Activated naive CD4-positive, alpha-beta T cell treated with anti-CD3 and anti-CD28 coated beads for 36 hours (primary cell): ENCODE measurements around the gene OSTN. TPM values are rescaled to one million over a fixed set of nuclear protein-coding genes. Genes with fewer than 3 reads are reported as not detected.
"Not testable (repeated sequence)": the region's sequence is repeated elsewhere in the genome, so short reads cannot be mapped to it uniquely, and the experiment has no call there.

Source experiments
- CTCF ChIA-PET: fragments of 350-600 bp; sonication (Branson Sonifier 250); formaldehyde crosslinking; loops from one replicate; lab custom pipeline; 2021; ENCODE audit warnings: antibody characterized with exemption; lab: Charles Lee
- DNase-seq: peaks from one replicate; pipeline ENCODE4 v3.0.0-alpha.2; 2020
- H3K27ac Mint-ChIP-seq: one replicate; pipeline ENCODE4 v1.8.0; 2021; ENCODE audit warnings: mild to moderate bottlenecking, mixed read lengths
- H3K27me3 Mint-ChIP-seq: one replicate; pipeline ENCODE4 v1.8.0; 2021; ENCODE audit warnings: low read depth, mixed read lengths
- H3K36me3 Mint-ChIP-seq: one replicate; pipeline ENCODE4 v1.8.0; 2021; ENCODE audit warnings: low read depth, mixed read lengths
- H3K4me1 Mint-ChIP-seq: one replicate; pipeline ENCODE4 v1.8.0; 2021; ENCODE audit warnings: low read depth, mixed read lengths
- H3K4me3 Mint-ChIP-seq: one replicate; pipeline ENCODE4 v1.8.0; 2021; ENCODE audit warnings: mild to moderate bottlenecking, moderate library complexity, mixed read lengths
- H3K9me3 Mint-ChIP-seq: one replicate; pipeline ENCODE4 v1.8.0; 2021; ENCODE audit warnings: mixed read lengths
- intact Hi-C: fragments of 100-400 bp; cut with micrococcal nuclease; formaldehyde crosslinking; loops from one replicate; pipeline ENCODE4 v1.15.1; 2023
- total RNA-seq, 2 experiments: library from RNA; stranded (reverse); gene quantifications; one replicate each; pipeline ENCODE4 v1.2.3, GENCODE V29; 2021

Gene OSTN
- total RNA-seq, 2 experiments from 2014 or later: not detected

DNA sequence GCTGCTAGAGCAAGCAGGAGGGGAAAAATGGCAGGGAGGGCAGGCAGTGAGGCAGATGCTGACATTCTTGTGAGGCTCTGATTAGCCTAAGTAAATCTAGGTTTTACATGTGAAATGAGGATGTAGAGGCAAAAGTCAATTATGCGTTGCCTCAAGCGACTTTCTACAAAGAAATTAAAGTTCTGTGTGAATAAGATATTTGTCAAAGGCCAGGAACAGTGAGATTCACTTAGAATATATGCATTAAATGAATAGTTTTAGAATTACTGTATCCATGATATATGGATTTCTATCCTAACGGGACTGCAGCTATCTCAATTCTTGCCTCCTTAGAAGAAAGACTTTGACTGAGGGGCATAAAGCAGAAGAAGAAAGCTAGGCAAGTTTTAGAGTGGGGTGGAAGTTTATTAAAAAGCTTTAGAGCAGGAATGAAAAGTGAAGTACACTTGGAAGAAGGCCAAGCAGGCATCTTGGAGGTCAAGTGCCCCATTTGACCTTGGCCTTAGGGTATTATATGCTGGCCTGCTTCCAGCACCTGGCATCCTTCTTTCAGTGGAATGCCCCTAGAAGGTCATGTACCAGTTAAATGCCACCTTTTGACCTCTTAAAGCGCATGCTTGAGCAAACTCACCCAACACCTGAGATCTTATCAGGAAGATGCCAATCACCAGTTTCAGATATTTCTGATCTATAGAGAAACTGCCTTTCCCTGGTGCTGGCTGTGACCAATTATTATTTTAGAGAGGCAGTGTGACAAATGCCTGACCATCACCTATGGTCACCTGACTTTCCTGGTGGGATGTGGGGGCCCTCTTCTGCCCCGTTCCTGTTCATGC lies 38.2 kb downstream of the OSTN start:
- H3K4me1 Mint-ChIP-seq: no peaks in the 10 kb centered on the region
- H3K36me3 Mint-ChIP-seq: no peaks in the 10 kb centered on the region
- no peak overlapping the region for H3K27ac Mint-ChIP-seq
- H3K4me3 Mint-ChIP-seq: no peak overlapping the region
- CTCF ChIA-PET: no interaction called here
- DNase-seq: no peak
- H3K27me3 Mint-ChIP-seq: no peaks in the 10 kb centered on the region
- H3K9me3 Mint-ChIP-seq: no peaks in the 10 kb centered on the region
- intact Hi-C loops: no loop called here

DNA sequence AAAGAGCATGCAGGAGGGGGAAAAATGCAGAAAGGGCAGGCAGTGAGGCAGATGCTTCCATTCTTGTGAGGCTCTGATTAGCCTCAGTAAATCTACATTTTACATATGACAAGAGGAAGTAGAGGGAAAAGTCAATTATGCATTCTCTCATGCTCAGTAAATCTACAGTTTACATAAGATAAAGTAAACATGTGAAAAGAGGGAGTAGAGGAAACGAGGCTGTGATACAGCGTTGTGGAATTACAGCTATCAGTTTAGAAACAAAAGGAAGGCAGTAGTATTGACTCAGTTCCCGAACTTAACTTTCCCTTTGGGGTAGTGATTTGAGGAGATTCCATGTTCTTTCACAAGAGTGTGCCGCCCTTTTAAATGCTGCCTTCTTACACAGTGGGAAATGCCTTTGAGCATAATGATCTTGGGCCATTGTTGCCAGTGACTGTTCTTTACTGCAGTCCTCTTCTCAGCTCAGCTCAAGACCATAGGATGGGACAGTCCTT lies 39.3 kb downstream of the OSTN start:
- CTCF ChIA-PET: no interaction called here
- no peak for DNase-seq
- Mint-ChIP-seq H3K4me3 (no peak overlapping the region), H3K9me3 (no peaks in the 10 kb centered on the region), H3K27me3 (no peaks in the 10 kb centered on the region), H3K36me3 (no peaks in the 10 kb centered on the region), H3K4me1 (no peaks in the 10 kb centered on the region), H3K27ac (no peak overlapping the region)
- intact Hi-C loops: no loop called here

DNA sequence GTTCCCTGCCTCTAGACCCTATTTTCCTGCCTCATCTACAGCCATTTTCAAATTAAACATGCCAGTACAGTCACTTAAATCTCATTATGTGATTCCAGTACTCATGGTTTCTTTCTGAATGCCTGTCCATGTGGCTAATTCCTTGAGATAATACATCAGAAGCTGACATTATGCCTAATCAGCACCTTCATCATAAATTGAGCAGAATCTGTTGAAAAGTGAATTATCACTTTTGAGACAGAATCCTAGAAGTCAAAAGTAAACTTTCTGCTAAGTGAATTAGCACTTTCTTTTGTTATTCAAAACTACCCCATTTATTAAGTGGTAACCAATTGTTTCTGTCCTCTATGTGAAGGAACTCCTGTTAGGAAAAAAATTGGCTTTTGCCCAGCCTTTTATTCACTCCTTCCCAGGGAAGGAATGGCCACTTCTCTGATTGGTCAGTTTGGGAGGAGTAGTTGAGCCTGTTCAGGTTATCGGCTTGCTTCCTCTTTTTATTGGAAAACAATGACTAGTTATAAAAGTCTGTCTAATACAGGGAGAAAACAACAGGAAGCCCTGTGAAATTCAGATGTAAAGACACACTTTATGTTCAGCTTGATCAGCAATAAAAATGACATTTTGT lies 40.5 kb downstream of the OSTN start:
- no peak for DNase-seq
- Mint-ChIP-seq H3K4me3 (no peak overlapping the region), H3K27ac (no peak overlapping the region), H3K27me3 (no peaks in the 10 kb centered on the region), H3K9me3 (no peaks in the 10 kb centered on the region), H3K4me1 (no peaks in the 10 kb centered on the region), H3K36me3 (no peaks in the 10 kb centered on the region)
- intact Hi-C loops: loop anchor here (5.0 to 10.0 kb wide), 2 partner anchors 145 to 1203 kb away; no protein-coding TSS in a partner anchor
- CTCF ChIA-PET: interaction anchor here (0.6 kb wide), 1 partner anchor 357 kb away, joined by 3 read pairs; no protein-coding TSS in a partner anchor

DNA sequence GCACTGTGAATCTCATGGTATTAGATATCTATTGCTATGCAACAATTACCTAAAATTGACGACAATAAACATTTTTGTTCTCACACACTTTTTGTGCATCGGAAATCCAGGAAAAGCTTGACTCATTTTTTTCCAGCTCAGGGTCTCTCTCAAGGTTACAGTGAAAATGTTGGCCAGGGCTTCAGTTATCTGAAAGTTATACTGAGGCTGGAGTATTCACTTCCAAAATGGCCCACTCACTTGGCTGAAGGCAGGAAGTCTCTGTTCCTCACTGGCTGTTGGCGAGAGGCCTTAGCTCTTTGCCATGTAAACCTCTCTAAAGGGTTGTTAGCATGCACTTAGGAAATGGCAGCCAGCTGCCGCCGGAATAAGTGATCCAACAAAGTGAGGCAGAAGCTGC lies 41.4 kb downstream of the OSTN start:
- H3K36me3 Mint-ChIP-seq: no peaks in the 10 kb centered on the region
- no peak overlapping the region for H3K4me3 Mint-ChIP-seq
- CTCF ChIA-PET: no interaction called here
- no peaks in the 10 kb centered on the region for H3K4me1 Mint-ChIP-seq
- intact Hi-C loops: loop anchor here (5.0 to 10.0 kb wide), 2 partner anchors 144 to 1202 kb away; no protein-coding TSS in a partner anchor
- H3K9me3 Mint-ChIP-seq: no peaks in the 10 kb centered on the region
- no peak for DNase-seq
- H3K27me3 Mint-ChIP-seq: no peaks in the 10 kb centered on the region
- H3K27ac Mint-ChIP-seq: no peak overlapping the region

DNA sequence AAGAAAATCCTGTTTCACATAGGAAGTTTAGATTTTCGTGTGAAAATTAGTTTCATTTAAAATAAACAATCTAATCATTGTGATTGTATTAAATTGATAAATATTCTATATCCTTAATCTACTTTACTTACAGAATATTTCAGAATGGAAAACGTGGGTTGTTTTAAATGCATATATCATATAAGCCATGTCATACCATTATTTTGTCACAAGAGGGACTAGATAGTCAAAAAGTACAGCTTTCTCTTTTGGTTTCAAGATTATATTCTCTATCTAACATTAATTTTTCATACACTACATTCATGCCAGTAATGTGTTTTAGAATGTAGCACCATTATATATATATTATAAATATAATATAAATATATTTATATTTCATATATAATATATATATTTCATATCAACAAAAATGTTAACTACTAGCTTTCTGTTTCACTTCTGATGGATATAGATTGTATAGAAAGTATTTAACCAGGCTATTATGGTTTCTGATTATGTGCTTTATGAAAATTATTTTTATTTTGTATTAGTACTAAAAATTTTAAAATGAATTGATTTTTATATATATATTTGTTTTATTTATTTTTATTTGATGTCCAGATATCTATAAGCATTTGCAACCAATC lies 45.3 kb downstream of the OSTN start:
- no peak for DNase-seq
- no peak overlapping the region for H3K4me3 Mint-ChIP-seq
- CTCF ChIA-PET: no interaction called here
- H3K27me3 Mint-ChIP-seq: no peaks in the 10 kb centered on the region
- peaks cover 2% of the 10 kb centered on the region for H3K4me1 Mint-ChIP-seq
- no peak overlapping the region for H3K27ac Mint-ChIP-seq
- H3K9me3 Mint-ChIP-seq: no peaks in the 10 kb centered on the region
- intact Hi-C loops: loop anchor here (5.0 to 10.0 kb wide), 2 partner anchors 140 to 1198 kb away; no protein-coding TSS in a partner anchor
- H3K36me3 Mint-ChIP-seq: no peaks in the 10 kb centered on the region

DNA sequence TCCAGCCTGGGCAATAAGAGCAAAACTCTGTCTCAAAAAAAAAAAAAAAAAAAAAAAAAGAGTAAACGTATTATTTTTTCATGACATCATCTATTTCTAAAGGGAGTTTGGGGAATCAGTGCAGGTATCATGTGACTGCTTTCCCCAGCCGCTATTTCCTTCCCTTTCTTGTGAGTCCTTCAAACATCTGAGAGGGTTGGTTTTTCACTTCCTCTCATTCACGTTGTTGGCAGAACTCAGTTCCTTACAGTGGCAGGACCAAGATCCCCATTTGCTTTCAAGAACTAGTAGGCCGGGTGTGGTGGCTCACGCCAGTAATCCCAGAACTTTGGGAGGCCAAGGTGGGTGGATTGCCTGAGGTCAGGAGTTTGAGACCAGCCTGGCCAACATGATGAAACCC lies 47.0 kb downstream of the OSTN start:
- H3K4me3 Mint-ChIP-seq, H3K27ac Mint-ChIP-seq, H3K4me1 Mint-ChIP-seq, H3K27me3 Mint-ChIP-seq, H3K9me3 Mint-ChIP-seq, CTCF ChIA-PET, H3K36me3 Mint-ChIP-seq, DNase-seq: not testable (repeated sequence)
- intact Hi-C loops: loop anchor here (10.0 kb wide), 1 partner anchor 139 kb away; no protein-coding TSS in a partner anchor

DNA sequence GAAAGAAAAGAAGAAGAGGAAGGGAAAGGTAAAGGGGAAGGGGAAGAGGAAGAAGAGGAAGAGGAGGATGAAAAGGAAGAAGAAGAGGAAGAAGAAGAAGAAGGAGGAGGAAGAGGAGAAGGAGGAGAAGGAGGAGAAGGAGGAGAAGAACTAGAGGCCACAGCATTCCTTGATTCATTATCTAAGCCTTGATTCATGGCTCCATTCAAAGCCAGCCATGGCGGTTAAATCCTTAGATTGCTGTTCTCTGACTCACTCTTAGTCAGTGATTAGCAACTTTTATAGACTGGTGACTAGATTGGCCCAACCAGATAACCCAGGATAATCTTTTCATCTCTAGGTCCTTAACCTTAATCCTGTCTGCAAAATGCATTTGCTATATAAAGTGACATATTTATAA lies 47.6 kb downstream of the OSTN start:
- Mint-ChIP-seq H3K27ac (no peak overlapping the region), H3K27me3 (no peaks in the 10 kb centered on the region), H3K4me3 (no peak overlapping the region), H3K9me3 (no peaks in the 10 kb centered on the region), H3K4me1 (peaks cover 2% of the 10 kb centered on the region), H3K36me3 (no peaks in the 10 kb centered on the region)
- no peak for DNase-seq
- CTCF ChIA-PET: no interaction called here
- intact Hi-C loops: loop anchor here (10.0 kb wide), 1 partner anchor 138 kb away; no protein-coding TSS in a partner anchor

DNA sequence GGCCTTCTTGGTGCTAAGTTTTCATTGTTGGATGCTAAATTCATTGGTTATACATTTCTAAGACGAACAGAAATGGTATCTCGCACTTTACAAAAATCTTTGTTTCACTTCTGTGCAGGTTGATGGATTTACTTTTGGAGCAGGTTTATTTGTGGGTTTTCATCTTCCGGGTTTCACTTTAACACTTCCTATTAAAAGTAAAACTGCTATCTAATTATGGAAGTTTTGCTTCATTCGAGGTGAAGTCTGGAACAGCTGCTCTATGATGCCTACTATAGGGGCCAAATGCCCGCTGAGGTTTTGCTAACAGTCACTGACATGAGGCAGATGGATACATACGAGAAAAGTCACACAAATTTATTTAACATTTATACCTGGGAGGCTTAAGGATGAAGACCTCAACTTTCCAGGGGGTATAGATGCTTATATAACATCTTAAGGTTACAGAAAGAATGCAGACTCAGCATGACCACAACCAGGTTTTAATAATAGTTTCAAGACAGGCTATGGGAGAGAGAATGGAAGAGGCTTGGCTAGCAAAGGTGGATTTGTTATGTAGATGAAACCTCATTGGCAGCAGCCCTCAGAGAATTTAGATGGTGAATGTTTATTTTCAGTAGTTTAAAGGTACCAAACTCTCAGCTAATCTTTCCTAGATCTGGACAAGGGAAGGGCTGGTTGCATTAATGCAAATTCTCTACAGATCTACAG lies 54.2 kb downstream of the OSTN start:
- no peaks in the 10 kb centered on the region for H3K27me3 Mint-ChIP-seq
- no peaks in the 10 kb centered on the region for H3K9me3 Mint-ChIP-seq
- no peaks in the 10 kb centered on the region for H3K36me3 Mint-ChIP-seq
- no peak overlapping the region for H3K27ac Mint-ChIP-seq
- CTCF ChIA-PET: no interaction called here
- no peak overlapping the region for H3K4me3 Mint-ChIP-seq
- DNase-seq: no peak
- intact Hi-C loops: no loop called here
- H3K4me1 Mint-ChIP-seq: no peaks in the 10 kb centered on the region

DNA sequence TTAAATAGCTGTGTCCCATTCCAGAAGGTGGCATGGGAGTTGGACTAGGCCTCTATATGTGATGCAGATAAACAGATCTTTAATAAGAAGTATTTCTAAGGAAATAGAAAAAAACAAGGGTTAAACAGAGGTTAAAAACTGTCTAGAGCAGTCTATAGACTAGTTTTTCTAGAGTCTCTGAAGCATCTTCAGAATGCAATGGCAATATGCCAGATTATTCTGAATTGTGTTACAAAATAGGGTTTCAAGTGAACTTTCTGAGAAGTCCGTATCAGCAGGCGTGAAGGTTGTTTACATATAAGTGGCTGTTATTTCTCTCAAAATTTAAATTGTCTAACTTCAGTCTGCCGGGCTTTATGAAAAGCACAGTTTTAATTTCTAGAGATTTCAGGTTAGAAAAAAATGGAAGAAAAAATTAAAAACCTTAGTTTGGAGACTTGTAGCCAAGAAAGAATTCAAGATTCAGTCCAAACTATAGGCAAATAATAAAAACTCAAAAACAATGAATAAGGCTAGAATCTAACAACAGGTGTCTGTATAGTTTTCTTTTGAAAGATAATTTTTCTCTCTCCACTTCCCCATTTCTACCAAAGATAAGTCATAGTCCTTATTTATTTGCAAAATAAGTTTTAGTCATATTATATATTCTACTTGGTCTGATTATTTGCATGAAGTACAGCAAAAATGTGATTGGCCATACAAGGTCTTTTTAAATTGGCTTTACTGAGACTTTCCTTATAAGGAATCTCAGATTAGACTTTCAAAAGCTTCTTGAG lies 55.2 kb downstream of the OSTN start:
- DNase-seq: no peak
- intact Hi-C loops: no loop called here
- H3K9me3 Mint-ChIP-seq: no peaks in the 10 kb centered on the region
- H3K27ac Mint-ChIP-seq: no peak overlapping the region
- H3K36me3 Mint-ChIP-seq: no peaks in the 10 kb centered on the region
- H3K4me1 Mint-ChIP-seq: no peaks in the 10 kb centered on the region
- CTCF ChIA-PET: no interaction called here
- no peak overlapping the region for H3K4me3 Mint-ChIP-seq
- H3K27me3 Mint-ChIP-seq: no peaks in the 10 kb centered on the region

DNA sequence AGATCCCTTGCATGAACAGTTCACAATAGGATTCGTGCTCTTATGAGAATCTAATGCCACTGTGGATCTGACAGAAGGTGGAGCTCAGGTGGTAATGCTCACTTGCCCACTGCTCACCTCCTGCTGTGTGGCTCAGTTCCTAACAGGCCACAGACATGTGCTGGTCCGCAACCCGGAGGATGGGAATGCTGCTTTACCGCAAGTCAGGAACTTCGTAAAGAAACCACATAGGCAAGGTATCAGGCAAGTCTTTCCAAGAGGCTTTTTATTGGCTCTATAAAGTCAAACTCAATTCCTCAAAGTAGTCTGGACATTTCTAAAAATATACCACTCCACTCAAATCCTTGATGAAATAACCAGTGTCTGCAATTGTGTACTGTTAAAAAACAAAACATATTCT lies 56.1 kb downstream of the OSTN start:
- no peaks in the 10 kb centered on the region for H3K4me1 Mint-ChIP-seq
- CTCF ChIA-PET: no interaction called here
- H3K36me3 Mint-ChIP-seq: no peaks in the 10 kb centered on the region
- no peaks in the 10 kb centered on the region for H3K9me3 Mint-ChIP-seq
- intact Hi-C loops: no loop called here
- no peak for DNase-seq
- H3K4me3 Mint-ChIP-seq: no peak overlapping the region
- H3K27me3 Mint-ChIP-seq: no peaks in the 10 kb centered on the region
- no peak overlapping the region for H3K27ac Mint-ChIP-seq

DNA sequence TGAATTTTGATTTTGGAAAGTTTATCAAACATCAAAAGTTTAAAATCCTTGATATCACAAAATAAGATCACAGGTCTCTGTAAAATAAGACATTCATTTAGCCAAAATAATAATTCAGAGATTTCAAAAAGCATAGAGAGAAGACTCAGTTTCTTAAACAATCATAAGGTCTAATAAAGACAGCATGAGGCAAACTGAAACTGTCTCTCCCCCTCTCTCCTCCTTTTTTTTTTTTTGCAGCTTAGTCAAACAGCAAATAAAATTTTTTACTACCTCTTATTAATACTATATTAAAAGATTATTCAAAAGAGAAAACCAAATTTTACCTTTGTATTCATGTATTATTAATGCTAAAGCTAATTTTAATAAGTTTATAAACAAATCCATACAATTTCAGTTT lies 57.4 kb downstream of the OSTN start:
- Mint-ChIP-seq H3K4me3 (no peak overlapping the region), H3K36me3 (no peaks in the 10 kb centered on the region), H3K27me3 (no peaks in the 10 kb centered on the region), H3K9me3 (no peaks in the 10 kb centered on the region), H3K27ac (no peak overlapping the region), H3K4me1 (no peaks in the 10 kb centered on the region)
- CTCF ChIA-PET: no interaction called here
- intact Hi-C loops: no loop called here
- no peak for DNase-seq
